K562 (cell line): Measurements from ENCODE around the gene NUP35. TPM values are rescaled to one million over a fixed set of nuclear protein-coding genes. Genes with fewer than 3 reads are reported as not detected.
A peak's percentile ranks its signal among the peaks of the same experiment; 100 is the strongest.

ENCODE experiments used
- CBX2 ChIP-seq: fragments of 200-600 bp; sonication (generic); IDR thresholded peaks from one replicate; pipeline ENCODE4 v1.6.1; 2012; ENCODE audit warnings: mild to moderate bottlenecking, low read length, inconsistent platforms; ENCODE audit not compliant: insufficient read depth, poor library complexity, severe bottlenecking
- CBX3 ChIP-seq, 2 experiments: IDR thresholded peaks; 1 replicate in 1 of 2; 2 replicates in 1 of 2; pipeline ENCODE4 v1.6.1; 2012; ENCODE audit warnings: inconsistent platforms in 2 of 2, low read length in 2 of 2, borderline replicate concordance in 1 of 2, control low read depth in 1 of 2
- ELF1 ChIP-seq: fragments of 200-800 bp; sonication (Bioruptor generic); IDR thresholded peaks from 2 replicates; pipeline ENCODE4 v1.6.1; 2016; ENCODE audit warnings: missing genetic modification characterization, missing compliant biosample characterization
- GATAD2B ChIP-seq: fragments of 450-650 bp; IDR thresholded peaks from 2 replicates; pipeline ENCODE4 v1.6.1; 2017; ENCODE audit warnings: mild to moderate bottlenecking, borderline replicate concordance
- HDAC3 ChIP-seq: fragments of 450-650 bp; IDR thresholded peaks from 2 replicates; pipeline ENCODE4 v1.6.1; 2018; ENCODE audit warnings: borderline replicate concordance, mild to moderate bottlenecking, moderate library complexity; ENCODE audit not compliant: partially characterized antibody
- HNRNPL ChIP-seq: fragments of 200-400 bp; formaldehyde crosslinking; IDR thresholded peaks from 2 replicates; pipeline ENCODE4 v1.6.1; 2017; ENCODE audit warnings: low read depth, mild to moderate bottlenecking, low read length
- KDM4B ChIP-seq, 2 experiments: fragments of 450-650 bp in 1 of 2; sonication (generic) in 1 of 2; IDR thresholded peaks; 2 replicates each; pipeline ENCODE4 v1.6.1; 2016 to 2017; ENCODE audit warnings: borderline replicate concordance in 2 of 2, antibody characterized with exemption in 1 of 2, low read depth in 1 of 2, mild to moderate bottlenecking in 1 of 2
- KHSRP ChIP-seq: fragments of 450-650 bp; IDR thresholded peaks from 2 replicates; pipeline ENCODE4 v1.6.1; 2017
- MCM3 ChIP-seq: fragments of 450-650 bp; IDR thresholded peaks from 2 replicates; pipeline ENCODE4 v1.6.1; 2016
- RUNX1 ChIP-seq: sonication (generic); IDR thresholded peaks from 2 replicates; pipeline ENCODE4 v1.6.1; 2016; ENCODE audit warnings: antibody characterized with exemption, low read depth
- SNRNP70 ChIP-seq: fragments of 200-400 bp; formaldehyde crosslinking; optimal IDR thresholded peaks from 2 replicates; pipeline ENCODE3; 2017; ENCODE audit warnings: low read depth, low read length
- TAF1 ChIP-seq: IDR thresholded peaks from 2 replicates; pipeline ENCODE4 v1.6.1; 2011; ENCODE audit warnings: mild to moderate bottlenecking, low read length, moderate library complexity; ENCODE audit not compliant: insufficient read depth, control insufficient read depth, severe bottlenecking; ENCODE audit errors: extremely low read depth
- TGIF2 ChIP-seq: sonication (generic); formaldehyde crosslinking; IDR thresholded peaks from 2 replicates; pipeline ENCODE4 v1.8.1; 2022; ENCODE audit warnings: mild to moderate bottlenecking, missing genetic modification reagents, moderate library complexity
- TSC22D4 ChIP-seq: fragments of 450-650 bp; IDR thresholded peaks from 2 replicates; pipeline ENCODE4 v1.6.1; 2016; ENCODE audit warnings: missing genetic modification characterization, missing biosample characterization, control low read depth
- ZNF217 ChIP-seq: sonication (generic); formaldehyde crosslinking; IDR thresholded peaks from 2 replicates; pipeline ENCODE4 v1.8.0; 2022; ENCODE audit warnings: mild to moderate bottlenecking, missing genetic modification reagents
- ZNF224 ChIP-seq: sonication (generic); formaldehyde crosslinking; IDR thresholded peaks from 2 replicates; pipeline ENCODE4 v1.8.0; 2022; ENCODE audit warnings: mild to moderate bottlenecking, missing genetic modification reagents
- ZNF318 ChIP-seq, 2 experiments: fragments of 450-650 bp; IDR thresholded peaks; 2 replicates each; pipeline ENCODE4 v1.6.1; 2016; ENCODE audit warnings: mild to moderate bottlenecking in 2 of 2, borderline replicate concordance in 1 of 2, low read depth in 1 of 2, moderate library complexity in 1 of 2
- ZNF583 ChIP-seq: fragments of 250-450 bp; sonication (Bioruptor Pico); IDR thresholded peaks from 2 replicates; pipeline ENCODE4 v1.4.0; 2020
- polyA plus RNA-seq, 8 experiments: library from polyadenylated mRNA; depleted of rRNA in 4 of 8; stranded (reverse) in 5 of 8; unstranded in 3 of 8; fragments of >200 nt; fragmentation: Nextera tagmentation in 2 of 8; fragmentation: Illumina TruSeq in 1 of 8; extraction: Ambion mirVana in 2 of 8; extraction: Trizol in 1 of 8; gene quantifications; 2 replicates each; pipeline versions ENCODE4 v1.2.1 to v1.2.3, GENCODE V29; 2011 to 2014; ENCODE audit warnings: inconsistent platforms in 1 of 8, missing spikeins in 1 of 8
- total RNA-seq, 7 experiments: library from RNA; depleted of rRNA in 6 of 7; stranded (reverse); fragments of >200 nt in 6 of 7; fragmentation: Illumina TruSeq in 2 of 7; extraction: Trizol in 2 of 7; gene quantifications; 2 replicates each; pipeline versions ENCODE4 v1.2.1 to v1.2.3, GENCODE V29; 2011 to 2021; ENCODE audit warnings: low replicate concordance in 1 of 7
- TF ChIP-seq, protein P1 (sequence below): fragments of 250-450 bp; sonication (Bioruptor Pico); IDR thresholded peaks from 2 replicates; pipeline ENCODE4 v1.4.0; 2020; ENCODE audit warnings: borderline replicate concordance

Gene NUP35
- total and polyA plus RNA-seq, 9 of the 15 experiments (the other 6 are each of a cell fraction or from before 2014, with no cell fraction given), result 24.5 to 78.2 (median 51.1) TPM

DNA sequence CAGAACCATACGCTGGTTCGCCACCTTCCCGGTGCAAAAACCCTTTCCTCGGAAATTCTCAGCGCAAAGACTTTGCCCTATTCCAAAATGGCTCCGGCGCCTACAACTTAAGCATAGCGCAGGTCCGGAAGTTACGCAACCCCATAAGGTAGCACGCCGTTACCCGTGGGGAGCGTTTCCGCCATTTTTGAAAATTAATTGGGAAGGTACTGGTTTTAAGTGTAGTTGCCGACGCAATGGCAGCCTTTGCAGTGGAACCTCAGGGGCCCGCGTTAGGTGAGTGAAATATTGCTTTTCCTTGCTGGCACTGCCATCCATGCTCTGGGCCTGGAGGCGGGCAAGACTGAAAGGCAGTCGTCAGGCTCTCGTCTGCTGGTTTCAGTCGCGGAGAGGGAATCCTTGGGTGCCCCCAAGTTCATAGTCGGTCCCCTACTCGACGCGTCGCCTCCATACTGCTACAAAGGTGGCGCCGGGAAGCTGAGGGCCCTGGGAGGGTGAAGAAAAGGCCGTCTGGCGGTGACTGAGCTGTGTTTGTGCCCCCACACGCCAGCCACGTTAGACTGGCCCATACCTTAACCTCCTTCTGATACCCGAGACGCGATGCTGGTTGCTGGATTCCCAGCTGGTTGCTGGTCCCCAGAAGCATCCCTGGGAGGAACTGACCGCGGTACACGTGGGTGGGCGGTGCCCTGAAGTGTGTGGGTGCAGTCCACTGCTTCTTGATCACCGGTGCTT, at the start of gene NUP35 (continued):
- TF ChIP-seq CBX2, result no peak
- TF ChIP-seq TAF1, result peak; percentile 93
- no peak for TF ChIP-seq SNRNP70
- TF ChIP-seq ELF1, result peak; percentile 73; the same call in 1 of the 2 replicates
- TF ChIP-seq HDAC3, result no peak
- no peak for TF ChIP-seq KHSRP
- no peak for TF ChIP-seq RUNX1
- no peak for TF ChIP-seq MCM3
- TF ChIP-seq ZNF217 (CRISPR knock-in tag), result no peak
- TF ChIP-seq KDM4B (IDR thresholded peaks at IDR 0.05; ENCODE audit: borderline replicate concordance in 2 of 2, low read depth in 1 of 2), result no peak
- TF ChIP-seq TGIF2, result peak; percentile 63; the same call in 1 of the 2 replicates
- TF ChIP-seq CBX3 (IDR thresholded peaks at IDR 0.05; ENCODE audit: borderline replicate concordance in 1 of 2, low read length in 2 of 2), result peak in 1 of 2 experiments; percentile 79; a peak in 2 of 3 replicates
- 0 out of 2 replicates have a peak, but pooled peaks have one; percentile 16 for TF ChIP-seq ZNF583 (CRISPR knock-in tag)
- peak in 1 of 2 experiments; percentile 15; a peak in 1 of 4 replicates for TF ChIP-seq ZNF318 (IDR thresholded peaks at IDR 0.05; ENCODE audit: borderline replicate concordance in 1 of 2, low read depth in 1 of 2)
- peak; percentile 59; the same call in 1 of the 2 replicates for TF ChIP-seq GATAD2B
- TF ChIP-seq, protein P1, sequence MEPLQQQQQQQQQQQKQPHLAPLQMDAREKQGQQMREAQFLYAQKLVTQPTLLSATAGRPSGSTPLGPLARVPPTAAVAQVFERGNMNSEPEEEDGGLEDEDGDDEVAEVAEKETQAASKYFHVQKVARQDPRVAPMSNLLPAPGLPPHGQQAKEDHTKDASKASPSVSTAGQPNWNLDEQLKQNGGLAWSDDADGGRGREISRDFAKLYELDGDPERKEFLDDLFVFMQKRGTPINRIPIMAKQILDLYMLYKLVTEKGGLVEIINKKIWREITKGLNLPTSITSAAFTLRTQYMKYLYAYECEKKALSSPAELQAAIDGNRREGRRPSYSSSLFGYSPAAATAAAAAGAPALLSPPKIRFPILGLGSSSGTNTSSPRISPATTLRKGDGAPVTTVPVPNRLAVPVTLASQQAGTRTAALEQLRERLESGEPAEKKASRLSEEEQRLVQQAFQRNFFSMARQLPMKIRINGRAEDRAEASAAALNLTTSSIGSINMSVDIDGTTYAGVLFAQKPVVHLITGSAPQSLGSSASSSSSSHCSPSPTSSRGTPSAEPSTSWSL, result no peak
- no peak for TF ChIP-seq TSC22D4 (tag)
- no peak for TF ChIP-seq ZNF224 (CRISPR knock-in tag)
- no peak for TF ChIP-seq HNRNPL
